WI38 (cell line): ENCODE results near the gene TUBB6.

Experiments used
- H3K4me3 ChIP-seq: 2 replicates; pipeline ENCODE4 v1.5.1; 2011; ENCODE audit warnings: low read depth, mild to moderate bottlenecking, control low read depth, low read length
- TF ChIP-seq, protein P1 (sequence below): IDR thresholded peaks from 2 replicates; pipeline ENCODE4 v1.5.1; 2012; ENCODE audit warnings: low read depth, mild to moderate bottlenecking, control low read depth, low read length

The TUBB6 gene

DNA sequence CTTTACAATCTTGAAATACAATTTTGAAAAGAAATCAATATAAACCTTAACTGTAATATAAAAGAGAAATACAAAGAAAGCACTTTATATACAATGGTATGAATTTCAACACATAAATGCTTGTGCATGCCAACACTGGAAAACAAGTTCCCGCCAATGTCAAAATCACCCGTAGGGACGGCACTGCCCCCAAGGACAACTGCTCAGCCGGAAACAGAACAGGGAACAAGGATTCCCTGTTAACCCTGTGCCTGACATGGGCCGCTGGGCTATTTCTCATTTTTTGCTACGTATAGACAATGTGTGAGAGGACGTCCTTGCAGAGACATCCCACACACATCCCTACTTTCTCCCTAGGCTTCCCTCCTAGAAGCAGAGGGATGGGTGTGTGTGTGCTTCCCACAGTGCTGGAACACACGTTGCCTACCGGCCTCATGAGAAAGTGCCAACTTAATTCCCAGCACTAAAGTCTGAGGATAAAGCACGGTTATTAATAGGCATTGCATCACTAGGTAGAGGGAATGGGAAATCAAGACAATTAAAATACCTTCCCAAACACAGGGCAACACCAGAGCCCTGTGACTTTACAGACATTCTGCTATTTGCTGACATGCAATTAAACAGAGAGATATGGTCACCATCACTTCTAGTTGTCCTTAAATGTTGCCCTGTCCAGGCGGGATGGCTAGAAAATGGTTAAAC, 54.6 kb downstream of the TUBB6 start:
- TF ChIP-seq, protein P1, sequence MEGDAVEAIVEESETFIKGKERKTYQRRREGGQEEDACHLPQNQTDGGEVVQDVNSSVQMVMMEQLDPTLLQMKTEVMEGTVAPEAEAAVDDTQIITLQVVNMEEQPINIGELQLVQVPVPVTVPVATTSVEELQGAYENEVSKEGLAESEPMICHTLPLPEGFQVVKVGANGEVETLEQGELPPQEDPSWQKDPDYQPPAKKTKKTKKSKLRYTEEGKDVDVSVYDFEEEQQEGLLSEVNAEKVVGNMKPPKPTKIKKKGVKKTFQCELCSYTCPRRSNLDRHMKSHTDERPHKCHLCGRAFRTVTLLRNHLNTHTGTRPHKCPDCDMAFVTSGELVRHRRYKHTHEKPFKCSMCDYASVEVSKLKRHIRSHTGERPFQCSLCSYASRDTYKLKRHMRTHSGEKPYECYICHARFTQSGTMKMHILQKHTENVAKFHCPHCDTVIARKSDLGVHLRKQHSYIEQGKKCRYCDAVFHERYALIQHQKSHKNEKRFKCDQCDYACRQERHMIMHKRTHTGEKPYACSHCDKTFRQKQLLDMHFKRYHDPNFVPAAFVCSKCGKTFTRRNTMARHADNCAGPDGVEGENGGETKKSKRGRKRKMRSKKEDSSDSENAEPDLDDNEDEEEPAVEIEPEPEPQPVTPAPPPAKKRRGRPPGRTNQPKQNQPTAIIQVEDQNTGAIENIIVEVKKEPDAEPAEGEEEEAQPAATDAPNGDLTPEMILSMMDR: no peak

GRCh38 chr18:12366379-12366778, 58.3 kb downstream of the TUBB6 start:
- TF ChIP-seq, protein P1: no peak
- H3K4me3 ChIP-seq: no peak overlapping the region

More for the DNA sequence above, 54.6 kb downstream of the TUBB6 start:
- no peak overlapping the region for H3K4me3 ChIP-seq

DNA sequence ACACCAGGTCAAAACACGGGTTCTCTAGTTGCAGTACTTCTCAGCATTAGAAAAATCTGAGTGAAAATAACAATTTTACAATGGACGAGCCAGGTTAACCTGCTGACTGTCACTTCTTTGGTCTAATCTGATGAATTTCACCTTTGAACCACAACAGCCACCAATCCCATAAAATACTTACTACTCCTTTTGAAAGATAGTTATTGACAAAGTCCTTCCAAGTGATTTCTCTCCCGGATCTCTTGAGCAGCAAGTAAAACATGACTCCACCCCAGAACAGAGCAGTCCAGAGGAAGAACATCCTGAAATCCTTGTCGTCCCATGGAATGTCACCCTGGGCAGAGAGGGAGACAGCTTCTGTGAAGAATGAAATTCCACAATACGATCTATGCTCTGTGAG, 58.7 kb downstream of the TUBB6 start:
- H3K4me3 ChIP-seq: no peak overlapping the region
- TF ChIP-seq, protein P1: no peak

GRCh38 chr18:12369211-12369610, 61.2 kb downstream of the TUBB6 start:
- TF ChIP-seq, protein P1: no peak
- H3K4me3 ChIP-seq: no peak overlapping the region

GRCh38 chr18:12371590-12371989, 63.5 kb downstream of the TUBB6 start:
- TF ChIP-seq, protein P1: no peak
- H3K4me3 ChIP-seq: no peak overlapping the region

DNA sequence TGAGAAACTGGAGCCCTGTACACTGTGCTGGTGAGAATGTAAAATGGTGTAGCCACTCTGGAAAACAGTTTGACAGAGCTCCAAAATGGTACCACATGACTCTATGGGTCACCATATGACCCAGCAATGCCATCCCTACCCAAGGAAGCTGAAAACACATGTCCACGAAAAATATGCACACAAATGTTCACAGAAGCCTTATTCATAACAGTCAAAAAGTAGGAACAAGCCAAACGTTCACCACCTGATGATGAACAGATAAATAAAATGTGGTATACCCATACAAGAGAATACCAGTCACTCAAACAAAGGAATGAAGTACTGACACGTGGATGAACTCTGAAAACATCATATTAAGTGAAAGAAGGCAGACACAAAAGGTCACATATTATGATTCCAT, 64.4 kb downstream of the TUBB6 start:
- H3K4me3 ChIP-seq: no peak overlapping the region
- TF ChIP-seq, protein P1: no peak

GRCh38 chr18:12373116-12373770, 65.2 kb downstream of the TUBB6 start:
- TF ChIP-seq, protein P1: no peak
- no peak overlapping the region for H3K4me3 ChIP-seq
